Lung (tissue), 12 donors: ENCODE data around the gene SRRM3. TPM values are rescaled to one million over a fixed set of nuclear protein-coding genes. Genes with fewer than 3 reads are reported as not detected.

Experiments used
- ATAC-seq: fragments of 200-7000 bp; cut with Tn5 transposase; one replicate; pipeline ENCODE4 v1.9.1; 2020; ENCODE audit warnings: moderate number of reproducible peaks; ENCODE audit not compliant: insufficient read depth, low FRiP score
- DNase-seq, 3 donors: peaks; one replicate each; pipeline ENCODE4 v3.0.0-alpha.2; 2013 to 2017
- H3K27ac ChIP-seq, 2 donors: one replicate each; pipeline ENCODE4 v1.5.1; 2013; ENCODE audit warnings: mild to moderate bottlenecking in 2 of 2, moderate library complexity in 2 of 2, control low read depth in 1 of 2, inconsistent platforms in 1 of 2, low read depth in 1 of 2, low read length in 1 of 2
- H3K27me3 ChIP-seq, 3 donors: one replicate each; pipeline ENCODE4 v1.5.1; 2013; ENCODE audit warnings: low read length in 2 of 3; ENCODE audit not compliant: control insufficient read depth in 3 of 3, insufficient read depth in 3 of 3
- H3K36me3 ChIP-seq, 4 donors: one replicate each; pipeline ENCODE4 v1.5.1; 2013; ENCODE audit warnings: low read length in 4 of 4, mild to moderate bottlenecking in 1 of 4, moderate library complexity in 1 of 4; ENCODE audit not compliant: control insufficient read depth in 4 of 4, insufficient read depth in 4 of 4
- H3K4me1 ChIP-seq, 5 donors: one replicate each; pipeline ENCODE4 v1.5.1; 2013; ENCODE audit warnings: low read length in 5 of 5, mild to moderate bottlenecking in 2 of 5, moderate library complexity in 1 of 5; ENCODE audit not compliant: control insufficient read depth in 5 of 5, insufficient read depth in 5 of 5
- H3K4me3 ChIP-seq: one replicate; pipeline ENCODE4 v1.5.1; 2013; ENCODE audit warnings: mild to moderate bottlenecking, control low read depth, moderate library complexity
- H3K9ac ChIP-seq, 2 donors: one replicate each; pipeline ENCODE4 v1.5.1; 2013; ENCODE audit warnings: low read length in 2 of 2, control low read depth in 1 of 2; ENCODE audit not compliant: insufficient read depth in 1 of 2
- H3K9me3 ChIP-seq, 4 donors: one replicate each; pipeline ENCODE4 v1.5.1; 2013; ENCODE audit warnings: low read length in 3 of 4, mild to moderate bottlenecking in 1 of 4, moderate library complexity in 1 of 4; ENCODE audit not compliant: control insufficient read depth in 4 of 4, insufficient read depth in 3 of 4
- WGBS, 2 donors: extraction: QIAGEN DNeasy Blood & Tissue Kit; methylation state at CpG; one replicate each; pipeline ENCODE4 v1.1.7; 2013; 5-methylcytosine and 5-hydroxymethylcytosine counted together
- polyA plus RNA-seq, 2 donors: library from polyadenylated mRNA; stranded (reverse); fragments of 200-250 nt; gene quantifications; one replicate each; pipeline ENCODE4 v1.2.1, GENCODE V29; 2013
- total RNA-seq, 2 donors: library from RNA; depleted of rRNA in 1 of 2; stranded (reverse); fragments of >200 nt in 1 of 2; gene quantifications; one replicate each; pipeline ENCODE4 v1.2.1, GENCODE V29; 2014 to 2021
- TF ChIP-seq, protein P1 (sequence below): IDR thresholded peaks from 2 replicates; pipeline ENCODE4 v1.5.1; 2012; ENCODE audit warnings: mild to moderate bottlenecking; ENCODE audit errors: control extremely low read depth, extremely low read depth
- donor health status: control.
- donor health status: control.
- donor health status: Bipolar disorder and iron deficiency.
- donor health status: healthy.
- donor health status: DM: yes; HTN: yes; CAD: no.

The SRRM3 gene
- total and polyA plus RNA-seq, 4 donors: 0.14 to 0.83 (median 0.63) TPM

- WGBS, 2 donors: 72 to 85% methylated on average over 5 of the region's 5 CpGs
Observed at GRCh38 chr7:76230214-76230613, 28.5 kb downstream of the SRRM3 start.

GRCh38 chr7:76231071-76231470 is 29.4 kb downstream of the SRRM3 start:
- ATAC-seq (no peak), DNase-seq (no peak)
- peaks cover 0 to 18% (median 0%) of the 10 kb centered on the region in 4 donors for H3K9me3 ChIP-seq
- no peak overlapping the region for H3K27ac ChIP-seq
- no peak overlapping the region for H3K9ac ChIP-seq
- H3K36me3 ChIP-seq: no peaks in the 10 kb centered on the region
- H3K27me3 ChIP-seq: peaks cover 2 to 13% (median 3%) of the 10 kb centered on the region in 3 donors
- H3K4me3 ChIP-seq: no peak overlapping the region
- H3K4me1 ChIP-seq: peaks cover 0 to 3% (median 0%) of the 10 kb centered on the region in 5 donors
- TF ChIP-seq, protein P1, sequence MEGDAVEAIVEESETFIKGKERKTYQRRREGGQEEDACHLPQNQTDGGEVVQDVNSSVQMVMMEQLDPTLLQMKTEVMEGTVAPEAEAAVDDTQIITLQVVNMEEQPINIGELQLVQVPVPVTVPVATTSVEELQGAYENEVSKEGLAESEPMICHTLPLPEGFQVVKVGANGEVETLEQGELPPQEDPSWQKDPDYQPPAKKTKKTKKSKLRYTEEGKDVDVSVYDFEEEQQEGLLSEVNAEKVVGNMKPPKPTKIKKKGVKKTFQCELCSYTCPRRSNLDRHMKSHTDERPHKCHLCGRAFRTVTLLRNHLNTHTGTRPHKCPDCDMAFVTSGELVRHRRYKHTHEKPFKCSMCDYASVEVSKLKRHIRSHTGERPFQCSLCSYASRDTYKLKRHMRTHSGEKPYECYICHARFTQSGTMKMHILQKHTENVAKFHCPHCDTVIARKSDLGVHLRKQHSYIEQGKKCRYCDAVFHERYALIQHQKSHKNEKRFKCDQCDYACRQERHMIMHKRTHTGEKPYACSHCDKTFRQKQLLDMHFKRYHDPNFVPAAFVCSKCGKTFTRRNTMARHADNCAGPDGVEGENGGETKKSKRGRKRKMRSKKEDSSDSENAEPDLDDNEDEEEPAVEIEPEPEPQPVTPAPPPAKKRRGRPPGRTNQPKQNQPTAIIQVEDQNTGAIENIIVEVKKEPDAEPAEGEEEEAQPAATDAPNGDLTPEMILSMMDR: no peak
- WGBS, 2 donors: 56 to 69% methylated on average over 6 of the region's 6 CpGs

More at GRCh38 chr7:76230214-76230613, 28.5 kb downstream of the SRRM3 start:
- H3K4me1 ChIP-seq: peaks cover 0 to 3% (median 0%) of the 10 kb centered on the region in 5 donors
- H3K27me3 ChIP-seq: peaks cover 2 to 13% (median 6%) of the 10 kb centered on the region in 3 donors
- ATAC-seq (no peak), DNase-seq (no peak)
- H3K9me3 ChIP-seq: peaks cover 0 to 20% (median 0%) of the 10 kb centered on the region in 4 donors
- H3K4me3 ChIP-seq: no peak overlapping the region
- H3K27ac ChIP-seq: no peak overlapping the region
- no peak overlapping the region for H3K9ac ChIP-seq
- H3K36me3 ChIP-seq: no peaks in the 10 kb centered on the region
- TF ChIP-seq, protein P1: no peak

GRCh38 chr7:76231583-76231982 is 29.9 kb downstream of the SRRM3 start:
- H3K4me1 ChIP-seq: peaks cover 0 to 3% (median 0%) of the 10 kb centered on the region in 5 donors
- no peaks in the 10 kb centered on the region for H3K36me3 ChIP-seq
- H3K4me3 ChIP-seq: no peak overlapping the region
- no peak overlapping the region for H3K27ac ChIP-seq
- peaks cover 0 to 18% (median 0%) of the 10 kb centered on the region in 4 donors for H3K9me3 ChIP-seq
- ATAC-seq (no peak), DNase-seq (no peak)
- peaks cover 0 to 13% (median 2%) of the 10 kb centered on the region in 3 donors for H3K27me3 ChIP-seq
- TF ChIP-seq, protein P1: no peak
- WGBS, 2 donors: 38 to 40% methylated on average over 9 of the region's 9 CpGs
- no peak overlapping the region for H3K9ac ChIP-seq

DNA sequence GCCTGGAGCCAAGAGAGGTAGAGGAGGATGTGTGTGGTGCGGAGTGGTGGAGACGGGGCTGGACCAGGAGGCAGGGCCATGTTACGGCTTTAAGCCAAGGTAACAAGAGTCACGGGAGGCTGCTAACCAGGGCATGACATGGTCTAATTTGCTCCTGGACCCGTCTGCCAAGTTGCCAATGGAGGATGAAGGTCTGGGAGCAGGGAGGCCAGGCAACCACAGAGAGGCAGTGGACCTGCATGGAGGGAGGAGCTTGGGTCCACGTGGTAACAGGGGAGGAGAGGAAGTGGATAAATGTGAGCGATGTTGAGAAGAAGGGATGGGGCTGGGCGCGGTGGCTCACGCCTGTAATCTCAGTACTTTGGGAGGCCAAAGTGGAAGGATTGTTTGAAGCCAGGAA is 31.0 kb downstream of the SRRM3 start:
- H3K27ac ChIP-seq: no peak overlapping the region
- WGBS, 2 donors: 69 to 72% methylated on average over 10 of the region's 10 CpGs
- peaks cover 0 to 13% (median 6%) of the 10 kb centered on the region in 3 donors for H3K27me3 ChIP-seq
- TF ChIP-seq, protein P1: no peak
- H3K36me3 ChIP-seq: no peaks in the 10 kb centered on the region
- H3K4me3 ChIP-seq: no peak overlapping the region
- H3K4me1 ChIP-seq: peaks cover 0 to 3% (median 0%) of the 10 kb centered on the region in 5 donors
- no peak overlapping the region for H3K9ac ChIP-seq
- no peak for DNase-seq
- ATAC-seq: no peak
- H3K9me3 ChIP-seq: peaks cover 0 to 13% (median 0%) of the 10 kb centered on the region in 4 donors
